ENCODE measurements around the gene MORN1. TPM values are rescaled to one million over a fixed set of nuclear protein-coding genes. Genes with fewer than 3 reads are reported as not detected.

Gene MORN1
- total and polyA plus RNA-seq, 4 donors: 5.2 to 23.9 (median 13.9) TPM

DNA sequence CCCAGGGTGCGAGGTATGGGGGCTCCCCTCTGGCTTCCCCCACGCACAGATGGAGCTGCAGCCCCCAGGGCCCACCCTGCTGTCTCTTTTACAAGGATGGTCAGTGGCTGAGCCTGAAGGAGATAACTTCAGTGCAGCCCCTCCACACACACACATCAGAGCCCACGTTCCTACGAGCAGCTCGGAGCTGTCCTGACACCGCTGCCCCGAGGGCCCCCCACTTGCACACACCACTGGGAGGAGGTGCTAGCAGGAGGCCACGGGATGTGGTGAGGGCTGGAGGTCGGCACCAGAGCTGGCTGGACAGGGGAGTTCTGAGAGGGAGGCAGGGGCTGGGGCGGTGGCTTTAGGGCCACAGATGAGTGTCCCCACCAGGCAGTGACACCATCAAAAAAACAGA is 53.9 kb downstream of the MORN1 start:
- TF ChIP-seq, protein P1, sequence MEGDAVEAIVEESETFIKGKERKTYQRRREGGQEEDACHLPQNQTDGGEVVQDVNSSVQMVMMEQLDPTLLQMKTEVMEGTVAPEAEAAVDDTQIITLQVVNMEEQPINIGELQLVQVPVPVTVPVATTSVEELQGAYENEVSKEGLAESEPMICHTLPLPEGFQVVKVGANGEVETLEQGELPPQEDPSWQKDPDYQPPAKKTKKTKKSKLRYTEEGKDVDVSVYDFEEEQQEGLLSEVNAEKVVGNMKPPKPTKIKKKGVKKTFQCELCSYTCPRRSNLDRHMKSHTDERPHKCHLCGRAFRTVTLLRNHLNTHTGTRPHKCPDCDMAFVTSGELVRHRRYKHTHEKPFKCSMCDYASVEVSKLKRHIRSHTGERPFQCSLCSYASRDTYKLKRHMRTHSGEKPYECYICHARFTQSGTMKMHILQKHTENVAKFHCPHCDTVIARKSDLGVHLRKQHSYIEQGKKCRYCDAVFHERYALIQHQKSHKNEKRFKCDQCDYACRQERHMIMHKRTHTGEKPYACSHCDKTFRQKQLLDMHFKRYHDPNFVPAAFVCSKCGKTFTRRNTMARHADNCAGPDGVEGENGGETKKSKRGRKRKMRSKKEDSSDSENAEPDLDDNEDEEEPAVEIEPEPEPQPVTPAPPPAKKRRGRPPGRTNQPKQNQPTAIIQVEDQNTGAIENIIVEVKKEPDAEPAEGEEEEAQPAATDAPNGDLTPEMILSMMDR (IDR thresholded peaks at IDR 0.05; ENCODE audit: control extremely low read depth, extremely low read depth): no peak
- Histone ChIP-seq H3K36me3 (ENCODE audit: control insufficient read depth in 4 of 4, insufficient read depth in 4 of 4, low read length in 4 of 4) (no peaks in the 10 kb centered on the region), H3K4me3 (no peak overlapping the region), H3K9me3 (ENCODE audit: control insufficient read depth in 4 of 4, insufficient read depth in 3 of 4, low read length in 3 of 4) (no peaks in the 10 kb centered on the region), H3K27ac (ENCODE audit: low read depth in 1 of 2, low read length in 1 of 2) (no peak overlapping the region), H3K4me1 (ENCODE audit: control insufficient read depth in 5 of 5, insufficient read depth in 5 of 5, low read length in 5 of 5) (peaks cover 0 to 3% (median 0%) of the 10 kb centered on the region in 5 donors), H3K9ac (ENCODE audit: insufficient read depth in 1 of 2, low read length in 2 of 2) (no peak overlapping the region), H3K27me3 (ENCODE audit: control insufficient read depth in 3 of 3, insufficient read depth in 3 of 3, low read length in 2 of 3) (no peaks in the 10 kb centered on the region)
- WGBS, 2 donors: 72 to 80% methylated on average over 10 of the region's 10 CpGs
- ATAC-seq (ENCODE audit: insufficient read depth, low FRiP score): no peak
- no peak for DNase-seq

DNA sequence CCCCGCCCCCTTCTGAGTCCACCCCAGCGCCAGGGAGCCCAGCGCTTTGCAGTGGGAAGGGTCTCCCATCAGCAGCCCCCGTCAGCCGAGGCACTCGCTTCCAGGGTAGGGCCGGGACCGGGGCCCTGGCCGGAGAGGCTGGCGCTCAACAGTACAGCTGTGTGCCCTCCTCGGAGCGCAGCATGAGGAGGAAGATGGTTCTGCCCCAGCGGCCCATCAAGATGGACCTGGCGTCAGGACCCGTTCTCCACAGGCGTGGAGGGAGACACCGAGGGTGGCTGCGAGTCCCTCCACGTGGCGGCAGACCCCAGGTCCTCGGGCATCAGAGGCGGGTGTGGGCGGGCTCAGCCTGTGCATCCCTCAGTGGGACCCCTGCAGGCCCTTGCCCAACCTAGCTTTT is 54.3 kb downstream of the MORN1 start:
- TF ChIP-seq, protein P1 (IDR thresholded peaks at IDR 0.05; ENCODE audit: control extremely low read depth, extremely low read depth): no peak
- peaks cover 0 to 3% (median 0%) of the 10 kb centered on the region in 5 donors for H3K4me1 ChIP-seq (ENCODE audit: control insufficient read depth in 5 of 5, insufficient read depth in 5 of 5, low read length in 5 of 5)
- ATAC-seq (ENCODE audit: insufficient read depth, low FRiP score): no peak
- no peak overlapping the region for H3K27ac ChIP-seq (ENCODE audit: low read depth in 1 of 2, low read length in 1 of 2)
- H3K4me3 ChIP-seq: no peak overlapping the region
- H3K36me3 ChIP-seq (ENCODE audit: control insufficient read depth in 4 of 4, insufficient read depth in 4 of 4, low read length in 4 of 4): no peaks in the 10 kb centered on the region
- H3K27me3 ChIP-seq (ENCODE audit: control insufficient read depth in 3 of 3, insufficient read depth in 3 of 3, low read length in 2 of 3): no peaks in the 10 kb centered on the region
- H3K9me3 ChIP-seq (ENCODE audit: control insufficient read depth in 4 of 4, insufficient read depth in 3 of 4, low read length in 3 of 4): no peaks in the 10 kb centered on the region
- no peak overlapping the region for H3K9ac ChIP-seq (ENCODE audit: insufficient read depth in 1 of 2, low read length in 2 of 2)
- WGBS, 2 donors: 90 to 91% methylated on average over 15 to 23 of the region's 23 CpGs
- DNase-seq: no peak

DNA sequence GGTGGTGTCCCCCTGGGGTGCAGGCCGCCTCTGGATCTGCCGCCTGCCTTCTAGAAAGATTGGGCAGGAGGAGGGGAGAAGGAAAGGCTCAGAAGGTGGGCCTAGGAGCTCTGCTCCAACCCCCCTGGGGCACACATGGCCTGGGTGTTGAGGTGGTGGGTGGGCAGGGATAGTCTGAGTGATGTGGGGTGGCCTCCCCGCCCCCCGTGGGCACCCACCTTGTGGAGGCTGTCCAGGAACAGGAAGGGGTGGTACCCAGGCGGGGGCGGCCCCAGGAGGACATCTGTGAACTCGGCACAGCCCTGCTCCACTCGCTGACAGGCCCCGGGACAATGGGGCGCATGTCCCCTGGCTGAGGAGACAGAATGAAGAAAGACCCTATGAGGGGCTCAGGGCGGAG is 54.9 kb downstream of the MORN1 start:
- peaks cover 0 to 3% (median 0%) of the 10 kb centered on the region in 5 donors for H3K4me1 ChIP-seq (ENCODE audit: control insufficient read depth in 5 of 5, insufficient read depth in 5 of 5, low read length in 5 of 5)
- no peak overlapping the region for H3K4me3 ChIP-seq
- H3K9me3 ChIP-seq (ENCODE audit: control insufficient read depth in 4 of 4, insufficient read depth in 3 of 4, low read length in 3 of 4): no peaks in the 10 kb centered on the region
- no peak for ATAC-seq (ENCODE audit: insufficient read depth, low FRiP score)
- TF ChIP-seq, protein P1 (IDR thresholded peaks at IDR 0.05; ENCODE audit: control extremely low read depth, extremely low read depth): no peak
- no peak for DNase-seq
- H3K36me3 ChIP-seq (ENCODE audit: control insufficient read depth in 4 of 4, insufficient read depth in 4 of 4, low read length in 4 of 4): no peaks in the 10 kb centered on the region
- 79 to 85% methylated on average over 11 of the region's 11 CpGs for WGBS, 2 donors
- no peak overlapping the region for H3K27ac ChIP-seq (ENCODE audit: low read depth in 1 of 2, low read length in 1 of 2)
- no peaks in the 10 kb centered on the region for H3K27me3 ChIP-seq (ENCODE audit: control insufficient read depth in 3 of 3, insufficient read depth in 3 of 3, low read length in 2 of 3)
- H3K9ac ChIP-seq (ENCODE audit: insufficient read depth in 1 of 2, low read length in 2 of 2): no peak overlapping the region
